Islet of Langerhans (tissue), 1 donor: ENCODE data around the gene GAPT.

Source experiments
- FAIRE-seq: peaks from one replicate; lab custom pipeline; 2011; peaks lifted over from hg19 to GRCh38; lab: Jason Lieb, UNC

Gene GAPT

GRCh38 chr5:58491216-58491892 is at the start of gene GAPT:
GAPT (plus strand) TSS chr5:58491435; CDS start chr5:58494537, 3,102 bp downstream.
- FAIRE-seq, result no peak

GRCh38 chr5:58444805-58445204 is 46.4 kb upstream of the GAPT start:
- no peak for FAIRE-seq

- no peak for FAIRE-seq
These were observed 45.2 kb upstream of the GAPT start for GRCh38 chr5:58446024-58446423.

- no peak for FAIRE-seq
These were observed 44.0 kb upstream of the GAPT start for GRCh38 chr5:58447226-58447625.

GRCh38 chr5:58450018-58450417 is 41.2 kb upstream of the GAPT start:
- FAIRE-seq, result no peak

- no peak for FAIRE-seq
These were observed 40.2 kb upstream of the GAPT start for GRCh38 chr5:58450811-58451629.

- no peak for FAIRE-seq
These were observed 39.3 kb upstream of the GAPT start for GRCh38 chr5:58451732-58452565.

GRCh38 chr5:58452566-58453258 is 38.5 kb upstream of the GAPT start:
- no peak for FAIRE-seq

GRCh38 chr5:58453306-58453705 is 37.9 kb upstream of the GAPT start:
- no peak for FAIRE-seq

- FAIRE-seq, result no peak
These were observed 37.2 kb upstream of the GAPT start for GRCh38 chr5:58454025-58454424.

GRCh38 chr5:58455066-58455465 is 36.2 kb upstream of the GAPT start:
- no peak for FAIRE-seq

GRCh38 chr5:58455480-58455879 is 35.8 kb upstream of the GAPT start:
- no peak for FAIRE-seq

- FAIRE-seq, result no peak
These were observed 35.2 kb upstream of the GAPT start for GRCh38 chr5:58456026-58456425.

GRCh38 chr5:58456486-58456885 is 34.7 kb upstream of the GAPT start:
- FAIRE-seq, result peak; percentile 70

- FAIRE-seq, result no peak
These were observed 34.2 kb upstream of the GAPT start for GRCh38 chr5:58457050-58457449.

- peak; percentile 49 for FAIRE-seq
These were observed 33.0 kb upstream of the GAPT start for GRCh38 chr5:58458141-58458742.

GRCh38 chr5:58458743-58459145 is 32.5 kb upstream of the GAPT start:
- FAIRE-seq, result no peak

GRCh38 chr5:58459146-58460001 is 31.9 kb upstream of the GAPT start:
- FAIRE-seq, result no peak

GRCh38 chr5:58460002-58460731 is 31.1 kb upstream of the GAPT start, which contains the start of gene PLK2:
PLK2 (minus strand) TSS chr5:58460086; CDS start chr5:58459959, 127 bp downstream.
- FAIRE-seq, result no peak

- FAIRE-seq, result peak; percentile 30
These were observed 30.4 kb upstream of the GAPT start for GRCh38 chr5:58460732-58461286.
